ENCODE measurements around the gene BRIP1.
"Not testable (repeated sequence)": the region's sequence is repeated elsewhere in the genome, so short reads cannot be mapped to it uniquely, and the experiment has no call there.

BRIP1 gene

GRCh38 chr17:61722398-61722797 is 140.9 kb downstream of the BRIP1 start:
- DNase-seq = no peak

- DNase-seq = no peak
Measured at GRCh38 chr17:61720016-61720795, 143.1 kb downstream of the BRIP1 start.

- not testable (repeated sequence) for DNase-seq
Measured at GRCh38 chr17:61719220-61719619, 144.1 kb downstream of the BRIP1 start.

- no peak for DNase-seq
Measured at GRCh38 chr17:61718022-61718421, 145.3 kb downstream of the BRIP1 start.

- no peak for DNase-seq
Measured at GRCh38 chr17:61717352-61717751, 146.0 kb downstream of the BRIP1 start.

- DNase-seq = no peak
Measured at GRCh38 chr17:61716225-61716829, 147.0 kb downstream of the BRIP1 start.

- no peak for DNase-seq
Measured at GRCh38 chr17:61715348-61715747, 148.0 kb downstream of the BRIP1 start.

- DNase-seq = no peak
Measured at GRCh38 chr17:61714300-61714699, 149.0 kb downstream of the BRIP1 start.

GRCh38 chr17:61713035-61713434 is 150.3 kb downstream of the BRIP1 start:
- no peak for DNase-seq

- DNase-seq = no peak
Measured at GRCh38 chr17:61710546-61710945, 152.8 kb downstream of the BRIP1 start.

- DNase-seq = no peak
Measured at GRCh38 chr17:61709567-61709966, 153.8 kb downstream of the BRIP1 start.

GRCh38 chr17:61704935-61705449 is 158.3 kb downstream of the BRIP1 start:
- no peak for DNase-seq

GRCh38 chr17:61702450-61702849 is 160.9 kb downstream of the BRIP1 start:
- no peak for DNase-seq

- no peak for DNase-seq
Measured at GRCh38 chr17:61701978-61702377, 161.3 kb downstream of the BRIP1 start.

GRCh38 chr17:61701334-61701733 is 162.0 kb downstream of the BRIP1 start:
- DNase-seq = no peak

GRCh38 chr17:61700252-61700651 is 163.1 kb downstream of the BRIP1 start:
- DNase-seq = no peak

- DNase-seq = no peak
Measured at GRCh38 chr17:61699694-61700093, 163.6 kb downstream of the BRIP1 start.

- DNase-seq = no peak
Measured at GRCh38 chr17:61699032-61699431, 164.3 kb downstream of the BRIP1 start.

GRCh38 chr17:61698244-61698643 is 165.1 kb downstream of the BRIP1 start:
- DNase-seq = no peak

- DNase-seq = no peak
Measured at GRCh38 chr17:61695779-61696337, 167.5 kb downstream of the BRIP1 start.

- no peak for DNase-seq
Measured at GRCh38 chr17:61694095-61694494, 169.2 kb downstream of the BRIP1 start.

- DNase-seq = no peak
Measured at GRCh38 chr17:61689610-61690180, 173.6 kb downstream of the BRIP1 start.

GRCh38 chr17:61687769-61688168 is 175.6 kb downstream of the BRIP1 start:
- no peak for DNase-seq

- DNase-seq = no peak
Measured at GRCh38 chr17:61686113-61686512, 177.2 kb downstream of the BRIP1 start.

Data from NCI-H345 (cell line).